Ectodermal cell (in vitro differentiated cells): ENCODE measurements around the gene AK2.
"Not testable (repeated sequence)": the region's sequence is repeated elsewhere in the genome, so short reads cannot be mapped to it uniquely, and the experiment has no call there.

ENCODE experiments used
- H3K27ac ChIP-seq: 2 replicates; pipeline ENCODE4 v1.7.0; 2013; ENCODE audit warnings: mild to moderate bottlenecking, low read depth, low read length; ENCODE audit not compliant: insufficient read depth, poor library complexity, severe bottlenecking
- H3K27me3 ChIP-seq: 2 replicates; pipeline ENCODE4 v1.7.0; 2013; ENCODE audit warnings: mild to moderate bottlenecking, low read length; ENCODE audit not compliant: insufficient read depth, control insufficient read depth, poor library complexity, severe bottlenecking
- H3K36me3 ChIP-seq: one replicate; pipeline ENCODE4 v1.7.0; 2013; ENCODE audit warnings: low read length; ENCODE audit not compliant: control insufficient read depth, insufficient read depth
- H3K4me1 ChIP-seq: one replicate; pipeline ENCODE4 v1.7.0; 2013; ENCODE audit warnings: low read length; ENCODE audit not compliant: control insufficient read depth, insufficient read depth
- H3K4me3 ChIP-seq: 2 replicates; pipeline ENCODE4 v1.7.0; 2013; ENCODE audit warnings: low read depth, low read length, control low read depth; ENCODE audit not compliant: insufficient read depth
- H3K9me3 ChIP-seq: 2 replicates; pipeline ENCODE4 v1.7.0; 2013; ENCODE audit warnings: mild to moderate bottlenecking, low read length, moderate library complexity; ENCODE audit not compliant: control insufficient read depth
- WGBS, 2 experiments: methylation state at CpG; one replicate each; pipeline ENCODE4 v1.1.7; 2013; ENCODE audit warnings: missing lambda C conversion rate in 2 of 2; 5-methylcytosine and 5-hydroxymethylcytosine counted together

Gene AK2

GRCh38 chr1:32977546-32978087 lies 59.1 kb downstream of the AK2 start:
- no peaks in the 10 kb centered on the region for H3K9me3 ChIP-seq
- H3K4me1 ChIP-seq = no peaks in the 10 kb centered on the region
- 71 to 86% methylated on average over 4 of the region's 4 CpGs for WGBS, 2 experiments
- H3K27me3 ChIP-seq = peaks cover 6% of the 10 kb centered on the region
- H3K27ac ChIP-seq = no peak overlapping the region
- no peaks in the 10 kb centered on the region for H3K36me3 ChIP-seq
- no peak overlapping the region for H3K4me3 ChIP-seq

DNA sequence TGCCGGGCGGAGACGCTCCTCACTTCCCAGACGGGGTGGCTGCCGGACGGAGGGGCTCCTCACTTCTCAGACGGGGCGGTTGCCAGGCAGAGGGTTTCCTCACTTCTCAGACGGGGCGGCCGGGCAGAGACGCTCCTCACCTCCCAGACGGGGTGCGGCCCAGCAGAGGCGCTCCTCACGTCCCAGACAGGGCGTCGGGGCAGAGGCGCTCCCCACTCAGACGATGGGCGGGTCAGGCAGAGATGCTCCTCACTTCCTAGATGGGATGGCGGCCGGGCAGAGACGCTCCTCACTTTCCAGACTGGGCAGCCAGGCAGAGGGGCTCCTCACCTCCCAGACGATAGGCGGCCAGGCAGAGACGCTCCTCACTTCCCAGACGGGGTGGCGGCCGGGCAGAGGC lies 61.6 kb downstream of the AK2 start:
- 94 to 96% methylated on average over 27 to 30 of the region's 30 CpGs for WGBS, 2 experiments
- H3K27ac ChIP-seq, H3K36me3 ChIP-seq, H3K9me3 ChIP-seq, H3K4me1 ChIP-seq, H3K4me3 ChIP-seq: not testable (repeated sequence)
- H3K27me3 ChIP-seq = peaks cover 29% of the 10 kb centered on the region

GRCh38 chr1:32973458-32973857 lies 63.2 kb downstream of the AK2 start:
- 18 to 39% methylated on average over 3 of the region's 6 CpGs for WGBS, 2 experiments
- H3K4me1 ChIP-seq, H3K4me3 ChIP-seq: not testable (repeated sequence)

DNA sequence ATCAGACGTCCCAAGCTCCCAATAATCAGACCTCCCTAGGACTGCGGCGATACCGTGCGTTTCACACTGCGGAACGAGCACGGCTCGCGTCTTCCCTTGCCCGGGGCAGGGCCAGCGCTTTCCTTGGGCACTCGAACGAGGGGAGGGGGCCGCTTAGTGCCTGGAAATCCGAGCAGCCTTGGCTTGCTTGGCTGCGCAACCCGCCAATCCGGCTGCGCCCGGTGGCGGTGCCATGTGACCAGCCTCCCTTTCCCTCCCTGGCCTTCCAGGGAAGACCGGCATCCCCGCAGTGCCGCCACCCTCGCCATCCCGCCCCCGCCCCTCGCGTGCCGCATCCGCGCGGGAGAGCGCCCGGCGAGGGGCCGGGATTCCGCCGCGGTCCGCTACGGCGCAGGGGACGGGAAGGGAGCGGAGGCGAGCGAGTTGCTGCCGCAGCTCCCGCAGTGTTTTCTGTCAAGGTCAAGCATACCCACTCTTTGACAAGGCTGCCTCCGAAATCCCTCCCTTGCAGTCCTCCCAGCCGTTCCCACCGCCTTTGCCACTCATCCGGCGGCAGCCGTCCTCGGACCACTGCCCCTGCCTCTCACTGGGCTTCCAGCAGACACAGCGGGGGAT lies 63.8 kb downstream of the AK2 start:
- 1% methylated on average over 53 to 57 of the region's 58 CpGs for WGBS, 2 experiments
- Histone ChIP-seq H3K9me3 (no peaks in the 10 kb centered on the region), H3K27me3 (peaks cover 38% of the 10 kb centered on the region), H3K4me3 (peak overlapping the region; percentile 37), H3K4me1 (no peaks in the 10 kb centered on the region), H3K27ac (no peak overlapping the region), H3K36me3 (no peaks in the 10 kb centered on the region)

More at GRCh38 chr1:32973458-32973857, 63.2 kb downstream of the AK2 start:
- H3K27me3 ChIP-seq = peaks cover 34% of the 10 kb centered on the region
- not testable (repeated sequence) for H3K9me3 ChIP-seq, H3K36me3 ChIP-seq, H3K27ac ChIP-seq

DNA sequence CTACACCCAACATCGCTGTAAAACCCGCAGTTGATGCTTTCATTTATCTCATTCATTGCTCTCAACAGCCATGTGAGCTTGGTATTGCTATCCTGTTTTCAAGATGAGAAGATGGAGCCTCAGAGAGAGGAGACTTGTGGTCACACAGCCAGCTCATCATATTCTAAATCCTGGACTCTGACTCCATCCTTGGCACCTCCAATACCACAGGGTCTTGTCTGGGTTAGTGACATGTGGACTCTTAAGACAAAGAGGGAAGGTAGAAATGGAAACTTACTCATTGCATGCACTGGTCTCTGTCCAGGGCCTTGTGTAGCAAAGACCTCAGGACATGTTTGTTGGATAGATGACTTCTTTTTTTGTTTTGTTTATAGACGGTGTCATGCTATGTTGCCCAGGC lies 65.1 kb downstream of the AK2 start:
- H3K4me1 ChIP-seq = no peaks in the 10 kb centered on the region
- H3K36me3 ChIP-seq = no peaks in the 10 kb centered on the region
- H3K27me3 ChIP-seq = peaks cover 40% of the 10 kb centered on the region
- no peak overlapping the region for H3K4me3 ChIP-seq
- no peak overlapping the region for H3K27ac ChIP-seq
- 93 to 96% methylated on average over 3 of the region's 3 CpGs for WGBS, 2 experiments
- H3K9me3 ChIP-seq = no peaks in the 10 kb centered on the region

GRCh38 chr1:32971156-32971555 lies 65.5 kb downstream of the AK2 start:
- no peak overlapping the region for H3K27ac ChIP-seq
- 92 to 100% methylated on average over 1 of the region's 1 CpG for WGBS, 2 experiments
- H3K4me1 ChIP-seq = no peaks in the 10 kb centered on the region
- no peaks in the 10 kb centered on the region for H3K9me3 ChIP-seq
- no peaks in the 10 kb centered on the region for H3K36me3 ChIP-seq
- H3K4me3 ChIP-seq = no peak overlapping the region
- peaks cover 40% of the 10 kb centered on the region for H3K27me3 ChIP-seq

DNA sequence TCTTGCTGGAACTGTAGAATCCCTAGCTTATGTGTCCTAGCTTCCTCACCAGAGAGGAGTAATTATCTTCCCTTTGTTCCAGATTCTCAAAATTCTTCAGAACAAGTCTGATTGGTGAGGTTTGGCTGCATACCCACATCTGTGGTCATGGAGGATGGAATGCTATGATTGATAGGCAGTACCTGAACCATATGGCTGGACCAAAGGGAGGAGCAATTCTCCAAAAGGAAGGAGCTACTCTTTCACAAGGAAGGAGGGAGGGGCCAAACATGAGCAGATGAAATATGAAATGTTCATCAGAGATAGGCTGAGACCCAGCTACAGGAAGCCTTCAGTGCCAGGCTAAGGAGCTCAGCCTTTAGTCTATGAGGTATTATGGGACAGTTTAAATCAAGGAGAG lies 67.1 kb downstream of the AK2 start:
- Histone ChIP-seq H3K27me3 (peaks cover 40% of the 10 kb centered on the region), H3K4me1 (no peaks in the 10 kb centered on the region), H3K27ac (no peak overlapping the region), H3K9me3 (no peaks in the 10 kb centered on the region), H3K4me3 (no peak overlapping the region), H3K36me3 (no peaks in the 10 kb centered on the region)

GRCh38 chr1:32967888-32968568 lies 68.7 kb downstream of the AK2 start:
- Histone ChIP-seq H3K27me3 (peaks cover 38% of the 10 kb centered on the region), H3K9me3 (no peaks in the 10 kb centered on the region), H3K36me3 (no peaks in the 10 kb centered on the region), H3K4me3 (no peak overlapping the region), H3K4me1 (peaks cover 3% of the 10 kb centered on the region), H3K27ac (no peak overlapping the region)
- WGBS, 2 experiments = 86 to 90% methylated on average over 3 to 4 of the region's 4 CpGs

GRCh38 chr1:32966900-32967299 lies 69.8 kb downstream of the AK2 start:
- Histone ChIP-seq H3K36me3 (no peaks in the 10 kb centered on the region), H3K4me1 (peaks cover 8% of the 10 kb centered on the region), H3K9me3 (no peaks in the 10 kb centered on the region), H3K27me3 (peaks cover 34% of the 10 kb centered on the region), H3K27ac (no peak overlapping the region), H3K4me3 (no peak overlapping the region)
- WGBS, 2 experiments = 84 to 98% methylated on average over 2 of the region's 2 CpGs

- H3K27me3 ChIP-seq = peaks cover 19% of the 10 kb centered on the region
- 73 to 78% methylated on average over 5 of the region's 5 CpGs for WGBS, 2 experiments
- H3K27ac ChIP-seq = no peak overlapping the region
- H3K4me3 ChIP-seq = peak overlapping the region; percentile 67
- no peaks in the 10 kb centered on the region for H3K9me3 ChIP-seq
- no peaks in the 10 kb centered on the region for H3K36me3 ChIP-seq
- H3K4me1 ChIP-seq = peaks cover 8% of the 10 kb centered on the region
Measured at GRCh38 chr1:32965251-32965747, 71.4 kb downstream of the AK2 start.
